Kidney (tissue), 14 donors: ENCODE data around the gene HHLA2. TPM values are rescaled to one million over a fixed set of nuclear protein-coding genes. Genes with fewer than 3 reads are reported as not detected.

ENCODE experiments used
- DNase-seq, 5 donors: peaks; one replicate each; pipeline ENCODE4 v3.0.0-alpha.2; 2013 to 2020
- FAIRE-seq: peaks from 2 replicates; lab custom pipeline; 2012; peaks lifted over from hg19 to GRCh38; lab: Jason Lieb, UNC
- H3K27ac ChIP-seq, 2 donors: one replicate each; pipeline ENCODE4 v1.7.0; 2013; ENCODE audit warnings: low read depth in 2 of 2, low read length in 2 of 2, inconsistent platforms in 1 of 2
- H3K27me3 ChIP-seq: one replicate; pipeline ENCODE4 v1.7.1; 2013; ENCODE audit warnings: low read length, inconsistent platforms; ENCODE audit not compliant: control insufficient read depth, insufficient read depth
- H3K36me3 ChIP-seq, 3 donors: one replicate each; pipeline versions ENCODE4 v1.7.0 to v1.7.1; 2013; ENCODE audit warnings: low read length in 3 of 3, control low read depth in 1 of 3, inconsistent platforms in 1 of 3; ENCODE audit not compliant: insufficient read depth in 3 of 3, control insufficient read depth in 2 of 3
- H3K4me1 ChIP-seq, 3 donors: one replicate each; pipeline versions ENCODE4 v1.7.0 to v1.7.1; 2013; ENCODE audit warnings: low read length in 3 of 3, inconsistent platforms in 1 of 3, low read depth in 1 of 3; ENCODE audit not compliant: control insufficient read depth in 2 of 3, insufficient read depth in 2 of 3
- H3K4me3 ChIP-seq, 3 donors: one replicate each; pipeline versions ENCODE4 v1.7.0 to v1.8.1; 2013; ENCODE audit warnings: low read length in 3 of 3, control low read depth in 1 of 3, inconsistent platforms in 1 of 3
- H3K9ac ChIP-seq, 3 donors: one replicate each; pipeline versions ENCODE4 v1.7.0 to v1.7.1; 2013; ENCODE audit warnings: low read length in 3 of 3, control low read depth in 1 of 3, inconsistent platforms in 1 of 3
- H3K9me3 ChIP-seq, 3 donors: one replicate each; pipeline versions ENCODE4 v1.7.0 to v1.7.1; 2013; ENCODE audit warnings: low read length in 3 of 3, control low read depth in 1 of 3, inconsistent platforms in 1 of 3; ENCODE audit not compliant: control insufficient read depth in 2 of 3, insufficient read depth in 1 of 3
- CTCF ChIP-seq: IDR thresholded peaks from 3 replicates; pipeline ENCODE4 v1.5.1; 2012; ENCODE audit warnings: mild to moderate bottlenecking, moderate library complexity, borderline replicate concordance; ENCODE audit not compliant: insufficient read depth; ENCODE audit errors: extremely low read depth
- intact Hi-C: fragments of 100-400 bp; cut with DNase I; formaldehyde crosslinking; loops from one replicate; pipeline ENCODE4 v1.11.1; 2022
- polyA plus RNA-seq: library from polyadenylated mRNA; stranded (reverse); fragments of 350-450 nt; fragmentation: Illumina TruSeq; extraction: RNeasy Lipid Tissue Mini Kit (QIAGEN cat#74804); gene quantifications from one replicate; pipeline ENCODE4 v1.2.3, GENCODE V29; 2014; ENCODE audit warnings: low read depth, low replicate concordance; ENCODE audit not compliant: insufficient read depth
- total RNA-seq: library from RNA; stranded (reverse); fragmentation: NEBNext Ultra II Directional; extraction: Animal tissue kit (Norgen Biotek cat#: 25700); gene quantifications from one replicate; pipeline ENCODE4 v1.2.1, GENCODE V29; 2021
- donor health status: control.
- donor health status: control.
- donor health status: control.
- donor health status: control.
- donor health status: control.
- donor health status: DM: yes; HTN: yes; CAD: no.
- donor health status: Normal renal cell carcinoma (clear cell type).

The HHLA2 gene
- total and polyA plus RNA-seq, 2 donors from 2014 or later, result 5.1 to 18.8 TPM

GRCh38 chr3:108312656-108313055 is 16.3 kb downstream of the HHLA2 start:
- Histone ChIP-seq H3K9me3 (peaks cover 0 to 4% (median 0%) of the 10 kb centered on the region in 3 donors), H3K9ac (no peak overlapping the region), H3K4me3 (no peak overlapping the region), H3K27me3 (no peaks in the 10 kb centered on the region), H3K36me3 (no peaks in the 10 kb centered on the region), H3K27ac (no peak overlapping the region), H3K4me1 (no peaks in the 10 kb centered on the region)
- intact Hi-C loops, result no loop called here
- FAIRE-seq (no peak), DNase-seq (no peak)
- no peak for TF ChIP-seq CTCF

- H3K36me3 ChIP-seq, result no peaks in the 10 kb centered on the region
- H3K27ac ChIP-seq, result no peak overlapping the region
- no peak for TF ChIP-seq CTCF
- H3K4me3 ChIP-seq, result no peak overlapping the region
- no peak for DNase-seq
- intact Hi-C loops, result no loop called here
- H3K4me1 ChIP-seq, result no peaks in the 10 kb centered on the region
- H3K9me3 ChIP-seq, result no peaks in the 10 kb centered on the region
- no peak for FAIRE-seq
- H3K9ac ChIP-seq, result no peak overlapping the region
- H3K27me3 ChIP-seq, result no peaks in the 10 kb centered on the region
Measured at GRCh38 chr3:108315767-108316301, 19.5 kb downstream of the HHLA2 start.

GRCh38 chr3:108319428-108320082 is 23.2 kb downstream of the HHLA2 start:
- intact Hi-C loops, result no loop called here
- no peaks in the 10 kb centered on the region for H3K4me1 ChIP-seq
- H3K4me3 ChIP-seq, result no peak overlapping the region
- no peak overlapping the region for H3K27ac ChIP-seq
- FAIRE-seq, result no peak
- no peak for TF ChIP-seq CTCF
- no peaks in the 10 kb centered on the region for H3K36me3 ChIP-seq
- peak in 2 of 5 donors; percentile 45 to 46 for DNase-seq
- H3K9ac ChIP-seq, result no peak overlapping the region
- H3K27me3 ChIP-seq, result no peaks in the 10 kb centered on the region
- H3K9me3 ChIP-seq, result no peaks in the 10 kb centered on the region
